Uterus (tissue), 4 donors: ENCODE measurements around the gene SETX. TPM values are rescaled to one million over a fixed set of nuclear protein-coding genes. Genes with fewer than 3 reads are reported as not detected.

Experiments
- DNase-seq, 2 donors: peaks; one replicate each; pipeline ENCODE4 v3.0.0-alpha.2; 2019 to 2020
- H3K27ac ChIP-seq, 2 donors: fragments of 200-600 bp; sonication (generic); 1 replicate in 1 of 2; 2 replicates in 1 of 2; pipeline ENCODE4 v1.5.1; 2016 to 2018
- H3K27me3 ChIP-seq, 2 donors: fragments of 200-600 bp; sonication (generic); one replicate each; pipeline ENCODE4 v1.5.1; 2018 to 2019; ENCODE audit warnings: control low read depth in 1 of 2
- H3K36me3 ChIP-seq, 2 donors: fragments of 200-600 bp; sonication (generic); one replicate each; pipeline ENCODE4 v1.5.1; 2019; ENCODE audit warnings: control low read depth in 1 of 2
- H3K4me1 ChIP-seq, 2 donors: fragments of 200-600 bp; sonication (generic); one replicate each; pipeline ENCODE4 v1.5.1; 2018 to 2019; ENCODE audit warnings: control low read depth in 1 of 2
- H3K4me3 ChIP-seq, 2 donors: fragments of 200-600 bp; sonication (generic); 1 replicate in 1 of 2; 2 replicates in 1 of 2; pipeline ENCODE4 v1.5.1; 2018 to 2019; ENCODE audit warnings: mild to moderate bottlenecking in 1 of 2
- H3K9me3 ChIP-seq, 2 donors: fragments of 200-600 bp; sonication (generic); one replicate each; pipeline ENCODE4 v1.5.1; 2019; ENCODE audit warnings: control low read depth in 1 of 2
- CTCF ChIP-seq, 4 experiments: fragments of 200-600 bp in 2 of 4; fragments of 450-650 bp in 2 of 4; sonication (generic) in 2 of 4; IDR thresholded peaks; one replicate each; pipeline ENCODE4 v1.5.1; 2016 to 2019; ENCODE audit warnings: antibody characterized with exemption in 4 of 4, mild to moderate bottlenecking in 2 of 4, moderate library complexity in 1 of 4
- POLR2A ChIP-seq, 2 donors: fragments of 450-650 bp; IDR thresholded peaks; one replicate each; pipeline ENCODE4 v1.6.1; 2016; ENCODE audit warnings: antibody characterized with exemption in 2 of 2, mild to moderate bottlenecking in 1 of 2, moderate library complexity in 1 of 2
- intact Hi-C: fragments of 100-400 bp; cut with DNase I; formaldehyde crosslinking; loops from one replicate; pipeline ENCODE4 v1.15.1; 2023; ENCODE audit warnings: low total_unique reads
- total RNA-seq, 4 donors: library from RNA; depleted of rRNA in 3 of 4; stranded (reverse); fragments of >200 nt in 3 of 4; gene quantifications; one replicate each; pipeline versions ENCODE4 v1.1.0 to v1.2.4, GENCODE V29; 2014 to 2023
- donor health status: DM: yes; HTN: yes; CAD: no.

Gene SETX
- total RNA-seq, 4 donors from 2014 or later: 36.5 to 117 (median 60.4) TPM

DNA sequence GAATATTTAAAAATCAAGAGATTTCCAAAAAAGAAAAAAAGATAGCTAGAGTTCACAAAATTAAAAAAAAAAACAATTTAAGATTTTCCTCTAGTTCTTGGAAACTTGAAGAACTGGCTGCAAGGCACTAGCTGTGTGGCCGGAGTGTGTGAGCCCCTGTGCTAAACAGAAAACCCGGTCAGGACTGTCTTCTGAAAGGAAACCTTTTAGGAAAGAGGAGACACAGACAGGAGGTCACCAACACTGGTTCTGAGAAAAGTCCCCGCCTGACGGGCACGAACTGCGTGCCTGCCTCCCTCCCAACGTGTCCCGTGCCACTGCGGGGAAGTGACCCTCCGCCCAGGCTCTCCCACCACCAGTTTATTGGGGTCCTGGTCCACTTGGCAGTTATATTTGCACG lies 36.7 kb upstream of the SETX start:
- Histone ChIP-seq H3K4me3 (no peak overlapping the region), H3K4me1 (no peaks in the 10 kb centered on the region), H3K9me3 (no peaks in the 10 kb centered on the region), H3K27me3 (no peaks in the 10 kb centered on the region), H3K36me3 (no peaks in the 10 kb centered on the region), H3K27ac (no peak overlapping the region)
- DNase-seq: no peak
- TF ChIP-seq POLR2A (IDR thresholded peaks at IDR 0.05): no peak
- no peak for TF ChIP-seq CTCF (IDR thresholded peaks at IDR 0.05)
- intact Hi-C loops: no loop called here

DNA sequence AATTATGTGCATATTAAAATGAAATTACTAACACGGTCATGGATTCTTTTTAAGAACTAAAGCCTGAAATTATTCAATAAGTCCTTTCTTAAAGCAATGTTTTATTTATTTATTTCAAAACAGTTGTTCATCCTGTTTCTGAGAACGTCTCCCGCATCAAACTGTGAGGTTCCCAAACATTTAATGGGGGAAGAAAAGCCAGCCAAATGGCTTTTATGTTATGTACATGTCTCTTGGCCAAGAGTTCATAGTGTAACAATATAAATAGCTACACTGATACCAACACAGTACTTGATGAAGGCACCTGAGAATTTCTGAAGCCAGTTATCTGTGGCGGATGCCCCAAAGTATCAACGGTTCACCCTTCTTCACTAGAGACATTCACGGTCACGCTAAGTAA lies 36.2 kb upstream of the SETX start:
- Histone ChIP-seq H3K36me3 (no peaks in the 10 kb centered on the region), H3K4me1 (no peaks in the 10 kb centered on the region), H3K4me3 (no peak overlapping the region), H3K27ac (no peak overlapping the region), H3K9me3 (no peaks in the 10 kb centered on the region), H3K27me3 (no peaks in the 10 kb centered on the region)
- no peak for TF ChIP-seq CTCF (IDR thresholded peaks at IDR 0.05)
- TF ChIP-seq POLR2A (IDR thresholded peaks at IDR 0.05): no peak
- intact Hi-C loops: no loop called here
- DNase-seq: no peak

DNA sequence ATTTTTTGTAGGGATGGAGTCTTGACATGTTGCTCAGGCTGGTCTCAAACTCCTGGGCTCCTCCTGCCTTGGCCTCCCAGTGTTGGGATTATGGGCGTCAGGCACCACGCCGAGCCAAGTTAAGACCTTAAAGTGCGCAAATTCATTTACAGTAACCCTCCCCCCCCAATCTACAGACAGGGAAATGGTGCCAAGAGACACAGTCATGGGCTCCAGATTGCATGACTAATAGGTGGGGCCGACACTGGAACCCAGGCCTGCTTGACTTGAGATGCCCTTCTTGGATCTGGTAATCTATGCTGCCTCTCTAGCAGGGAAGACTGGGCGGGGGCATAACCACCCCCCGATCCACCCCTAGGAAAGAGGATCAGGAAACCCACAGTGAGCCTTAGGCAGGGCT lies 32.3 kb upstream of the SETX start:
- Histone ChIP-seq H3K9me3 (no peaks in the 10 kb centered on the region), H3K4me1 (no peaks in the 10 kb centered on the region), H3K4me3 (no peak overlapping the region), H3K36me3 (no peaks in the 10 kb centered on the region), H3K27ac (no peak overlapping the region), H3K27me3 (no peaks in the 10 kb centered on the region)
- intact Hi-C loops: no loop called here
- TF ChIP-seq CTCF (IDR thresholded peaks at IDR 0.05) (no peak), POLR2A (IDR thresholded peaks at IDR 0.05) (no peak)
- DNase-seq: no peak

DNA sequence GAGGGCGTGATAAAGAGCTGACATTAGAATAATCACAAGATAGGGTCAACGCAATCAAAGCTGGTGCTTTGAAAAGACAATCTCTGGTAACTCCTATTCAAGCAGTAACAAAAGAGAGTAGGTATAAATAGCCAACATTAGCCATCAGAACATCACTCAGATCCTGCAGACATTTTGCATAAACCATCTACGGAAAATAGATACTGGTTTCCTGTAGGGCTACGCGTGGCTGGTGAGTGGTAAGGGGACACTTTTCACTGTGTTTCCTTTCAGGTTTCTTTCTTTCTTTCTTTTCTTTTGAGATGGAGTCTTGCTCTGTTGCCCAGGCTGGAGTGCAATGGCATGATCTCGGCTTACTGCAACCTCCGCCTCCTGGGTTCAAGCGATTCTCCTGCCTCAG lies 29.6 kb upstream of the SETX start:
- TF ChIP-seq POLR2A (IDR thresholded peaks at IDR 0.05): no peak
- no peak for TF ChIP-seq CTCF (IDR thresholded peaks at IDR 0.05)
- no peaks in the 10 kb centered on the region for H3K36me3 ChIP-seq

GRCh38 chr9:132383462-132383883 lies 28.7 kb upstream of the SETX start:
- no peak for TF ChIP-seq POLR2A (IDR thresholded peaks at IDR 0.05)
- TF ChIP-seq CTCF (IDR thresholded peaks at IDR 0.05): no peak
- DNase-seq: no peak
- intact Hi-C loops: no loop called here
- Histone ChIP-seq H3K9me3 (no peaks in the 10 kb centered on the region), H3K27ac (no peak overlapping the region), H3K36me3 (no peaks in the 10 kb centered on the region), H3K27me3 (no peaks in the 10 kb centered on the region), H3K4me3 (no peak overlapping the region), H3K4me1 (no peaks in the 10 kb centered on the region)

More for the DNA sequence above, 29.6 kb upstream of the SETX start:
- Histone ChIP-seq H3K4me1 (no peaks in the 10 kb centered on the region), H3K9me3 (no peaks in the 10 kb centered on the region), H3K4me3 (no peak overlapping the region), H3K27ac (no peak overlapping the region), H3K27me3 (no peaks in the 10 kb centered on the region)
- intact Hi-C loops: no loop called here
- no peak for DNase-seq
